Measurements from ENCODE around the gene TMEM125.

GRCh38 chr1:43302201-43302600 lies 32.4 kb downstream of the TMEM125 start:
- TF ChIP-seq POLR2A (IDR thresholded peaks at IDR 0.05) (no peak), POLR2AphosphoS5 (IDR thresholded peaks at IDR 0.05) (no peak)
- TF ChIP-seq, protein P1, sequence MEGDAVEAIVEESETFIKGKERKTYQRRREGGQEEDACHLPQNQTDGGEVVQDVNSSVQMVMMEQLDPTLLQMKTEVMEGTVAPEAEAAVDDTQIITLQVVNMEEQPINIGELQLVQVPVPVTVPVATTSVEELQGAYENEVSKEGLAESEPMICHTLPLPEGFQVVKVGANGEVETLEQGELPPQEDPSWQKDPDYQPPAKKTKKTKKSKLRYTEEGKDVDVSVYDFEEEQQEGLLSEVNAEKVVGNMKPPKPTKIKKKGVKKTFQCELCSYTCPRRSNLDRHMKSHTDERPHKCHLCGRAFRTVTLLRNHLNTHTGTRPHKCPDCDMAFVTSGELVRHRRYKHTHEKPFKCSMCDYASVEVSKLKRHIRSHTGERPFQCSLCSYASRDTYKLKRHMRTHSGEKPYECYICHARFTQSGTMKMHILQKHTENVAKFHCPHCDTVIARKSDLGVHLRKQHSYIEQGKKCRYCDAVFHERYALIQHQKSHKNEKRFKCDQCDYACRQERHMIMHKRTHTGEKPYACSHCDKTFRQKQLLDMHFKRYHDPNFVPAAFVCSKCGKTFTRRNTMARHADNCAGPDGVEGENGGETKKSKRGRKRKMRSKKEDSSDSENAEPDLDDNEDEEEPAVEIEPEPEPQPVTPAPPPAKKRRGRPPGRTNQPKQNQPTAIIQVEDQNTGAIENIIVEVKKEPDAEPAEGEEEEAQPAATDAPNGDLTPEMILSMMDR (IDR thresholded peaks at IDR 0.05), result no peak
